ENCODE data around the gene CYP4F11.
"Not testable (repeated sequence)": the region's sequence is repeated elsewhere in the genome, so short reads cannot be mapped to it uniquely, and the experiment has no call there.

GRCh38 chr19:15900032-15900431, 34.3 kb downstream of the CYP4F11 start:
- not testable (repeated sequence) for TF ChIP-seq CTCF (CRISPR knock-in tag; IDR thresholded peaks at IDR 0.05); ADNP (CRISPR knock-in tag; IDR thresholded peaks at IDR 0.05); PHF20 (CRISPR knock-in tag; IDR thresholded peaks at IDR 0.05); EEA1 (CRISPR knock-in tag; IDR thresholded peaks at IDR 0.05; ENCODE audit: borderline replicate concordance); HIVEP1 (CRISPR knock-in tag; IDR thresholded peaks at IDR 0.05); EZH2 (conservative IDR thresholded peaks at IDR 0.05; ENCODE audit: low read depth, low read length); PAX8 (CRISPR knock-in tag; IDR thresholded peaks at IDR 0.05; ENCODE audit: borderline replicate concordance); ZBTB49 (CRISPR knock-in tag; IDR thresholded peaks at IDR 0.05; ENCODE audit: borderline replicate concordance); NFIC (IDR thresholded peaks at IDR 0.05; ENCODE audit: low read length)

All from HepG2 (cell line).